ENCODE measurements around the gene TMEM86B.

- no peak for TF ChIP-seq POLR2A (IDR thresholded peaks at IDR 0.05)
- TF ChIP-seq CTCF (IDR thresholded peaks at IDR 0.05), result no peak
Observed at GRCh38 chr19:55208880-55209692, 19.5 kb downstream of the TMEM86B start, which contains the start of gene PTPRH.

All from thyroid gland (tissue), 4 donors.